Right lobe of liver (tissue), 6 donors: ENCODE data around the gene PCID2. TPM values are rescaled to one million over a fixed set of nuclear protein-coding genes. Genes with fewer than 3 reads are reported as not detected.
A peak's percentile ranks its signal among the peaks of the same experiment; 100 is the strongest.

Experiments used
- ATAC-seq, 4 donors: fragments of 200-7000 bp; cut with Tn5 transposase; one replicate each; pipeline ENCODE4 v1.9.1; 2020; ENCODE audit warnings: mild to moderate bottlenecking in 4 of 4, moderate library complexity in 4 of 4
- DNase-seq, 3 donors: peaks; one replicate each; pipeline ENCODE4 v3.0.0-alpha.2; 2020
- H3K27ac ChIP-seq, 3 donors: fragments of 200-600 bp; one replicate each; pipeline ENCODE4 v1.8.0; 2022
- H3K27me3 ChIP-seq, 2 donors: fragments of 200-600 bp; one replicate each; pipeline ENCODE4 v1.8.0; 2022
- H3K36me3 ChIP-seq, 4 donors: fragments of 200-600 bp; sonication (generic) in 1 of 4; one replicate each; pipeline versions ENCODE4 v1.5.1 to v1.8.0; 2017 to 2022; ENCODE audit warnings: control low read depth in 1 of 4
- H3K4me1 ChIP-seq, 4 donors: fragments of 200-600 bp; sonication (generic) in 1 of 4; one replicate each; pipeline versions ENCODE4 v1.5.1 to v1.8.0; 2017 to 2022; ENCODE audit warnings: control low read depth in 1 of 4
- H3K4me3 ChIP-seq, 3 donors: fragments of 200-600 bp; one replicate each; pipeline ENCODE4 v1.8.0; 2022
- H3K9me3 ChIP-seq, 4 donors: fragments of 200-600 bp; sonication (generic) in 1 of 4; one replicate each; pipeline versions ENCODE4 v1.5.1 to v1.8.0; 2017 to 2022; ENCODE audit warnings: control low read depth in 1 of 4
- CTCF ChIP-seq, 4 donors: fragments of 200-600 bp in 3 of 4; fragments of 450-650 bp in 1 of 4; IDR thresholded peaks; one replicate each; pipeline versions ENCODE4 v1.5.1 to v1.8.0; 2016 to 2022; ENCODE audit warnings: antibody characterized with exemption in 4 of 4, mild to moderate bottlenecking in 2 of 4
- POLR2A ChIP-seq: fragments of 450-650 bp; IDR thresholded peaks from one replicate; pipeline ENCODE4 v1.6.1; 2017; ENCODE audit warnings: antibody characterized with exemption, mild to moderate bottlenecking
- WGBS: methylation state at CpG from one replicate; pipeline ENCODE4 v1.1.6; 2018; ENCODE audit warnings: low coverage, low lambda C conversion rate; ENCODE audit not compliant: insufficient coverage; ENCODE audit errors: missing lambda C conversion rate; 5-methylcytosine and 5-hydroxymethylcytosine counted together
- intact Hi-C, 2 donors: fragments of 100-400 bp; cut with DNase I; formaldehyde crosslinking; loops; one replicate each; pipeline versions ENCODE4 v1.11.2 to v1.14.1; 2022
- total RNA-seq, 6 experiments: library from RNA; depleted of rRNA in 2 of 6; stranded (reverse); fragments of >200 nt in 2 of 6; fragmentation: NEBNext Ultra II Directional in 3 of 6; extraction: Animal tissue kit (Norgen Biotek cat#: 25700) in 3 of 6; gene quantifications; one replicate each; pipeline versions ENCODE4 v1.1.0 to v1.2.4, GENCODE V29; 2016 to 2023
- donor health status: DM: no; HTN: yes; CAD: no.
- donor health status: DM: no; HTN: no; CAD: no.
- donor health status: DM: no; HTN: no; CAD: no.
- donor health status: DM: no; HTN: yes; CAD: no.
- donor health status: DM: no; HTN: yes; CAD: no.

PCID2 gene
- total RNA-seq, 6 experiments from 2014 or later = 15.1 to 24.9 (median 19.4) TPM

DNA sequence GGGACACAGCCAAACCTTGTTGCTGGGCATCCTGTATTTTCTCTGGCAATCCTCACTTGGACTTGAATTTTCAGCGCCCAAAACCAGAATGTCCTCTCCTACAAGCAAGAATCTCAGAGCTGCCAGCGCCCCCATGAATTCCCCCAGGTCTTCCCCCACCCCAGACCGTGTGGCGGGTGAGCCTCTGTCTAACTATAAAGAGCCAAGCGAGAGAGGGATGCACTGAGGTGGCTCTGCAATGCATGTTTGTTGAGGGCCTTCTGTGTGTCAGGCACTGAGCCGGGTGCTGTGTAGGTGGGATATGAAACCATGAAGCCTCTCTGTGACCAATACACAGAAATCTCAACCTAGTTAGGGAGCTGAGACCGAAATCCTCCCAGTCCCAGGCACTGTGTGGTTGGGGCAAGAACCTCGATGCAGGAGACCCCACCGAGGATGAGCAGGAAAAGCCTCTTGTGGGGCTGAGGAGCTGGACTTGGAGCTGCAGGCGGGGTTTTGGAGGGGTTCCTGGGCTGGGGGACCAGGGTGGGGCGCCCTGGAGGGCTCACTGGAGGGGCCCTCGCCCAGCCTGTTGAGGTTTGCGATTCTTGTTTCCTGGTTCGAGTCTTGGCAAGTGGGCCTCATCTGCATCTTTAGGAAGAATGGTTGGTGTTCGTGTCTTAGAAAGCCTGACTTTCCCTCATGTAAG lies 62.4 kb downstream of the PCID2 start:
- intact Hi-C loops = no loop called here
- DNase-seq (peak in 1 of 3 donors; percentile 43), ATAC-seq (no peak)
- H3K9me3 ChIP-seq = no peaks in the 10 kb centered on the region
- H3K27ac ChIP-seq = no peak overlapping the region
- 86% methylated on average over 5 of the region's 15 CpGs for WGBS
- H3K36me3 ChIP-seq = peaks cover 0 to 12% (median 0%) of the 10 kb centered on the region in 4 donors
- peaks cover 0 to 9% (median 5%) of the 10 kb centered on the region in 4 donors for H3K4me1 ChIP-seq
- no peaks in the 10 kb centered on the region for H3K27me3 ChIP-seq
- TF ChIP-seq CTCF (IDR thresholded peaks at IDR 0.05) (no peak), POLR2A (no peak)
- H3K4me3 ChIP-seq = no peak overlapping the region

GRCh38 chr13:113145496-113145895 lies 63.0 kb downstream of the PCID2 start:
- H3K4me3 ChIP-seq = no peak overlapping the region
- ATAC-seq (no peak), DNase-seq (no peak)
- peaks cover 0 to 9% (median 5%) of the 10 kb centered on the region in 4 donors for H3K4me1 ChIP-seq
- 81% methylated on average over 4 of the region's 12 CpGs for WGBS
- H3K9me3 ChIP-seq = no peaks in the 10 kb centered on the region
- H3K27me3 ChIP-seq = no peaks in the 10 kb centered on the region
- intact Hi-C loops = no loop called here
- peaks cover 0 to 17% (median 0%) of the 10 kb centered on the region in 4 donors for H3K36me3 ChIP-seq
- H3K27ac ChIP-seq = no peak overlapping the region
- no peak for TF ChIP-seq POLR2A

DNA sequence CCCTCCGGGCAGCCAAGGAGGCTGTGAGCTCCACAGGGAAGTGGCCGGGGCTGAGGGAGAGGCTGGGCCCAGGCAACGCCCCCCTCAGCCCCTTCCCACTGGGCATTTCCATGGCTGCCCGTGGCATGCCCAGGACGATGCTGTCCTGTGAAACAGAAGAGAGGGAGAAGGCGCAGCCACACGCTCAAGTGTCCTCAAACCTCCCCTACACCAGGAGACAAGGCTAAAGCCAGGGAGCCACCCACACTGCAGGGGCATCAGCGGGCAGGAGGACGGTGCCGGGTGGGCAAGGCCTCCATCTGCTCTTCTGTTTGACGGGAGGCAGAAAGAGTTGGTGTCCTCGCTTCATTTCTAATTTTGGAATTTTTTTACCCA lies 64.2 kb downstream of the PCID2 start:
- TF ChIP-seq CTCF (IDR thresholded peaks at IDR 0.05) (no peak), POLR2A (no peak)
- Histone ChIP-seq H3K4me1 (peaks cover 0 to 10% (median under 1%) of the 10 kb centered on the region in 4 donors), H3K27ac (no peak overlapping the region), H3K27me3 (no peaks in the 10 kb centered on the region), H3K4me3 (no peak overlapping the region), H3K36me3 (peaks cover 0 to 17% (median 0%) of the 10 kb centered on the region in 4 donors), H3K9me3 (no peaks in the 10 kb centered on the region)
- intact Hi-C loops = no loop called here
- ATAC-seq (peak in 1 of 4 donors; percentile 5), DNase-seq (no peak)
- WGBS = 100% methylated on average over 4 of the region's 12 CpGs

DNA sequence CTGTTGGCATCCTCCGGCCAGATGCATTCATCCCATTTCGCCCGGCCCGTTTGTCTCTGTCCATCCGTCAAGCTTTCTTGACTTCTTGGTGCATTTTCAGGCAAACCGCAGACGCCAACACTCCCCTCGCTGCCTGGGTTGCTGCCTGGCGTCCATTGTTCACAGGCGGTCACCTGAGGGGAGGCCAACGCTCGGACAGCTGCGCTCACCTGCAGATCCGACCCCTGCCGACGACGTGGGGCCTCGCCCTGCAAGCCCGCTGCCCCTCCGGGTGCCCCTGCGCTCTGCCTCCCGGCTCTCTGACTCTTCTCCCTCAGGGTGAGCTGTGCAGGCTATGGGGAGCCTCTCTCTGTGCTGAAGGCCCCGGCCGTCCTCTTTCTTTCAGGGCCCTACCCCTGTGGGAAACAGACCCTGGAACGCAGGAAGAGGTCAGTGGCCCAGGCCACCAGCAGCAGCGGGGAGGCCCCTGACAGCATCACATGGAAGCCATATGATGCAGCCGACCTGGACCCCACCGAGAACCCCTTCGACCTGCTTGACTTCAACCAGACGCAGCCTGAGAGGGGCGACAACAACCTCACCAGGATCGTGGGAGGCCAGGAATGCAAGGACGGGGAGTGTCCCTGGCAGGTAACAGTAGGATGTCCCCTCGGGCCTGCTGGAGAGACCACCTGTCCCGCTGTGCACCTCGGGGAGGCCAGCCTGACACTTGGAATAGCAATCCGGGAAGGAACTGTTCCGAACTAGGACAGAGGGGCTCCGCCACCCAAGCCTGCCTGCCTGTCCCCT lies 64.8 kb downstream of the PCID2 start:
- Histone ChIP-seq H3K4me1 (peaks cover 0 to 15% (median 0%) of the 10 kb centered on the region in 4 donors), H3K36me3 (peaks cover 0 to 17% (median 0%) of the 10 kb centered on the region in 4 donors), H3K27ac (no peak overlapping the region), H3K4me3 (no peak overlapping the region), H3K27me3 (no peaks in the 10 kb centered on the region), H3K9me3 (no peaks in the 10 kb centered on the region)
- no peak for TF ChIP-seq CTCF (IDR thresholded peaks at IDR 0.05)
- TF ChIP-seq POLR2A = no peak
- peak in 1 of 3 donors; percentile 48 for DNase-seq
- no peak for ATAC-seq
- WGBS = 93% methylated on average over 9 of the region's 39 CpGs
- intact Hi-C loops = no loop called here

DNA sequence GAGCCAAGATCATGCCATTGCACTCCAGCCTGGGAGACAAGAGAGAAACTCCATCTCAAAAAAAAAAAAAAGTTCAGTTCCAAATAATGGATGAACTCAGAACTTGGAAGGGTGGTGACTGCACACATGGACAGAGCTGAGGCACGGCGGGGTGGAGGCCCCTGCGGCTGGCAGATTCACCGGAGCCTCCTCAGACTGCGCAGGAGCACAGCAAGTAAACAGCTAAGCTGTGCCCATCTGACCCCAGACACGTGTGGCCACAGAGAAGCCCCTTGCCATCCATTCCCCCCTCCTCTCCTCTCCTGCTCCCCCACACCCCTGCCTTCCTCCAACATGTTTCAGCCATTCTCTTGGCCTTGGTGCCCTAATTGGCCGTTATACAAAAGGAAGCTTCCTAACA lies 65.6 kb downstream of the PCID2 start:
- no peak for TF ChIP-seq CTCF (IDR thresholded peaks at IDR 0.05)
- TF ChIP-seq POLR2A = no peak
- Histone ChIP-seq H3K27me3 (no peaks in the 10 kb centered on the region), H3K4me3 (no peak overlapping the region), H3K4me1 (peaks cover 0 to 23% (median 0%) of the 10 kb centered on the region in 4 donors), H3K36me3 (peaks cover 0 to 17% (median 0%) of the 10 kb centered on the region in 4 donors), H3K9me3 (no peaks in the 10 kb centered on the region), H3K27ac (no peak overlapping the region)
- WGBS = 38% methylated on average over 1 of the region's 7 CpGs
- DNase-seq (no peak), ATAC-seq (no peak)
- intact Hi-C loops = no loop called here
